ENCODE measurements around the gene LPAR1. TPM values are rescaled to one million over a fixed set of nuclear protein-coding genes. Genes with fewer than 3 reads are reported as not detected.
A peak's percentile ranks its signal among the peaks of the same experiment; 100 is the strongest.

LPAR1 gene
- total RNA-seq, 4 donors from 2014 or later, result 25.1 to 93.0 (median 64.8) TPM

DNA sequence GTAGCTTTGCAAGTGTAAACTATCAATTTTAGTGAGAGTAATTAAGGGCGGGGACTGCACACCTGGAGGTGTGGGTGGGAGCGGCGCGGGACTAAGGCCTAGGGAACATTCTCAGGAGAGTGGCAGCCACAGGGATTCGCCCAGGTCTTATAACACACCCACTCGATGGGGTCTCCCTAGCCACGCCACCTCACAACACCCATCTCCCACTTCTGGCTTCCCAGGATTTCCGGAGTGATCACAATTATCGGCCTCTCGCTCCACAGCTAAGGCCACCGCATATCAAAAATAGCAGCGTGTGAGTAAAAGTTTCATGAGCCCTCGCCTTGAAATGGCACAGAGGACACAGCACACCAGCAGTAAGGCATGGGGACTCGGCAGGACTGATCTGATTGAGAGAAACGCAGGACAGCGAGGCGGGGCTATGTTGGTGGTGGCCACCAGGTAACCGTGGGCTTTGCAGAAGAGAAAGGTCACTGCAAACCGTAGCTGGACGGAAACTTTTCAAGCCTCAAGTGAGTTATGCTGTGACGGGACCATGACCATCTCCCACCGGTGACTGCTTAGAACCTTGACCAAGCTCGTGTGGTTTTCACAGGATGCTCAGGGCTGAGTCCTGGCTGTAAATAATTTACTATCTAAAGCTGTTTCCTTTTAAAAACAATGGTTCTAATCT, 1.1 kb upstream of the LPAR1 start:
- ATAC-seq (ENCODE audit: low FRiP score), result no peak
- DNase-seq (ENCODE audit: low spot score), result no peak
- TF ChIP-seq, protein P1, sequence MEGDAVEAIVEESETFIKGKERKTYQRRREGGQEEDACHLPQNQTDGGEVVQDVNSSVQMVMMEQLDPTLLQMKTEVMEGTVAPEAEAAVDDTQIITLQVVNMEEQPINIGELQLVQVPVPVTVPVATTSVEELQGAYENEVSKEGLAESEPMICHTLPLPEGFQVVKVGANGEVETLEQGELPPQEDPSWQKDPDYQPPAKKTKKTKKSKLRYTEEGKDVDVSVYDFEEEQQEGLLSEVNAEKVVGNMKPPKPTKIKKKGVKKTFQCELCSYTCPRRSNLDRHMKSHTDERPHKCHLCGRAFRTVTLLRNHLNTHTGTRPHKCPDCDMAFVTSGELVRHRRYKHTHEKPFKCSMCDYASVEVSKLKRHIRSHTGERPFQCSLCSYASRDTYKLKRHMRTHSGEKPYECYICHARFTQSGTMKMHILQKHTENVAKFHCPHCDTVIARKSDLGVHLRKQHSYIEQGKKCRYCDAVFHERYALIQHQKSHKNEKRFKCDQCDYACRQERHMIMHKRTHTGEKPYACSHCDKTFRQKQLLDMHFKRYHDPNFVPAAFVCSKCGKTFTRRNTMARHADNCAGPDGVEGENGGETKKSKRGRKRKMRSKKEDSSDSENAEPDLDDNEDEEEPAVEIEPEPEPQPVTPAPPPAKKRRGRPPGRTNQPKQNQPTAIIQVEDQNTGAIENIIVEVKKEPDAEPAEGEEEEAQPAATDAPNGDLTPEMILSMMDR (IDR thresholded peaks at IDR 0.05), result no peak

DNA sequence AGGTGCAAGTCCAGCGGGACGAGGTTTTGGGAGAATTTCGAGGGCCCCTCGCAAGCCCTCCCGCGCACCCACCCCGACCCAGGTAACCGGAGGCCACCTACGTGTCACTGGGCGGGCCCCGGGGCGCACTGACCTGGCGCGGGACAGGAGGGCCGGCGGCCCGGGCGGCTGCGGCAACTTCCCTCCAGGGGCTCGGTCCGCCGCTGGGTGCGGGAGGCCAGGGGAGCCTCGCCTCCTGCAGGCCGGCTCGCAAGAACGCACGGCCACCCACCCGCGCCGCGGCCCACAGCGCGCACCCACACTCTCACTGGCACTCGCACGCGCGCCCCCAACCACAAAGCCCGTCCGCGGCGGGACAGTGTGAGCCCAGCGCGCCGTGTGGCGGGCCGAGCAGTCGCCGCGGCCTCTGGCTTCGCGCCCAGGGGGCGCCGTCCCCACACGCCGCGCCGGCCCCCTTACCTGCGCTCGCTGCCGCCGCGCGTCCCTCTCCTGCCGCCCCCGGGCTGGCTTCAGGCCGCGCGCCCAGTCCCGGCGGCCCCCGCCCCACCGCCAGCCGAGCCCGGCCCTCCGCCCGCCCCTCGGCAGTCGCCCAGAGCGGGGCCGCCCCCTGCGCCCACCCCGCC, 451 bp downstream of the LPAR1 start:
- DNase-seq (ENCODE audit: low spot score) (no peak), ATAC-seq (ENCODE audit: low FRiP score) (peak; percentile 59)
- TF ChIP-seq, protein P1 (IDR thresholded peaks at IDR 0.05), result no peak

DNA sequence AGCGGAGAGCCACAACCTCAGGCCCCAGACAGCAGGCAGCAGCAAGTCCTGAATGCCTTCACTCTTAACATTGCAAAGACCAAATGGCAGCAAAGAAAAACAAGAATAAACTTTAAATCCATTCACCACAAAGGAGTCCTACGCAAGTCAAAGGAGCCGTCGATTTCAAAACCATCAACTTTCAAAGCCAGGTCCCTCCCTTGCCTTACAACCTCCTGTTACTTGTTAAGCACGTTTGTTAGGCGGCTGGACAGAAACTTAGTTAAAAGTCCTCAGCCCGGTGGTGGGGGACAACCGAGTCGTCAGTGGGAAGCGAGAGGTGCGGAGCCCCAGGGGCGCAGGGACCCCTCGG, 938 bp downstream of the LPAR1 start:
- DNase-seq (ENCODE audit: low spot score), result no peak
- ATAC-seq (ENCODE audit: low FRiP score), result peak; percentile 2
- TF ChIP-seq, protein P1 (IDR thresholded peaks at IDR 0.05), result no peak

DNA sequence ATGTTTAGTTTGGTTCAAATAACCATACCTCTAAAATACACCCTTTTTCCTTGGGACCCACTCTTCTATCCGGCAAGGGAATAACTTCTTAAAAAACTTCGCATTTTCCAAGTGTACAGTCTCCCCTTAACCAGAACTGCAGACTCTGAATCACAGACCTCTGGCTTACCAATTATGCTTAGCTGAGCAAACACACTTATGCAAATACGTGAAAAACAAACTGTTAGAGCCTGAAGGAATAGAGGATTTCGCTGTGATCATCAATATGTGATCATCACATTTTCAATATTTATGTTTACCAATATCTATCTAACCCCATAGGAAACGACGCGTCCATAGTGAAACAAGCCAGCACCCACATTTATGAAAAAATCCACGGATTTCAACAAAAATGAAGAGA, 1.3 kb downstream of the LPAR1 start:
- DNase-seq (ENCODE audit: low spot score), result no peak
- peak; percentile 63 for ATAC-seq (ENCODE audit: low FRiP score)
- TF ChIP-seq, protein P1 (IDR thresholded peaks at IDR 0.05), result no peak

DNA sequence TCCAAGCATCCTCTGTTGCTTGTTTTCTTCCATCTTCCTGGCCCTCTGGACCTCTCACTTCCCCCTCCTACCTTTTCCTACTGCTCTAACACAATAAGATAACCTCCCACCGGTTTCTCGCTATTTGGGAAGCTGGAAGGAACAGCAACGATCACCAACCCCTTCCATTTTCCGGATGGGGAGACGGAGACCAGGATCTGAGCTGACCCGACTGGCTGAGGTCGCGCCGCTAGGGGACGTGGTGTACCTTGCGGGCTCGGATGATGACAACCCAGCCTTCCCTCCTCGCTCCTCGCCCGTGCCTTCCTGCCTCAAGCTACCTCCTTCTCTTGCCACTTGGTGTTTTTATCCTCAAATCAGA, 1.9 kb downstream of the LPAR1 start:
- peak; percentile 56 for ATAC-seq (ENCODE audit: low FRiP score)
- TF ChIP-seq, protein P1 (IDR thresholded peaks at IDR 0.05), result no peak
- DNase-seq (ENCODE audit: low spot score), result no peak

DNA sequence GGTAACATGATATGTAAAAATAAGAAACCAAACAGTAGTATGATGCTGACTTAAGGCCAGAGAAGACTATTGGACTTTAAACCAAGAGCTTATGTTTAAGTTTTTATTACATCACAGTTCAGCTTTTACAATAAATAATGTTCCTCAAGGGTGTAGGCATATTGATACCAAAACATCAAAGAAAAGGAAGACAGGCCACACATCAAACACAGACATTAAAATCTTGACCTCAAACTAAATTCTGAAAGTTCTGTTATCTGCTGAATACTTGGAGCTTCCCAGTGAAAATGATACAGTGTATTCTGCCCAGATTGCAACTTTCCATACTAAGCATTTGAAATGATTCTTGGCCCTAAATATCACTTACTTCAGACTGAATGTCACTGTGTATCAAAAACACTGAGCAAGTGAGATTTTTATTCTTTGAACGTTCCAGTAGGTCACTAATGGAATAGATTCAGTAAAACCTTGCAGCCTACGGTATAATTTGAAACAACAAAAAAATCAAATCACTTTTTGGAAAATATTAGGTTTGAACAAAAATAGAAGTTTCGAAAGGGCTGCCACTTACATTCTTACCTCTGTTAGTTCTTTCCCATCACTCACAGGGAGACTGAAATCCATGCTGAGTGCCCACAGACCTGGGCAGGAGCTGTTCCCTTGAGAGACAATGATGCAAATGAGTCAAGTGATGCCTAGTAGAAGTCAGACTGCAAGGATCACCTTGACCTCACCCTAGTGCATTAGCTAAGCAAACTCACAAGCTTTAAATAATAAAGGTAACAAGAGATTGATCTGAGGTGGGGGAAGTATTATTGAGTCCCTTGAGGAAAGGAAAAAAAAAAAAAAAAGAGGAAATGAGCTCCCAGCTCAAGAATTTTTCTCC, 2.5 kb downstream of the LPAR1 start:
- ATAC-seq (ENCODE audit: low FRiP score) (no peak), DNase-seq (ENCODE audit: low spot score) (no peak)
- TF ChIP-seq, protein P1 (IDR thresholded peaks at IDR 0.05), result no peak
